GM19372 (cell line): Measurements from ENCODE around the gene KLHL1.
A peak's percentile ranks its signal among the peaks of the same experiment; 100 is the strongest.

Experiments
- ATAC-seq: cut with Tn5 transposase; IDR thresholded peaks from one replicate; pipeline ENCODE4 v1.9.1; 2021; ENCODE audit warnings: mild to moderate bottlenecking, low read depth, moderate library complexity; ENCODE audit not compliant: unreplicated experiment

KLHL1 gene

DNA sequence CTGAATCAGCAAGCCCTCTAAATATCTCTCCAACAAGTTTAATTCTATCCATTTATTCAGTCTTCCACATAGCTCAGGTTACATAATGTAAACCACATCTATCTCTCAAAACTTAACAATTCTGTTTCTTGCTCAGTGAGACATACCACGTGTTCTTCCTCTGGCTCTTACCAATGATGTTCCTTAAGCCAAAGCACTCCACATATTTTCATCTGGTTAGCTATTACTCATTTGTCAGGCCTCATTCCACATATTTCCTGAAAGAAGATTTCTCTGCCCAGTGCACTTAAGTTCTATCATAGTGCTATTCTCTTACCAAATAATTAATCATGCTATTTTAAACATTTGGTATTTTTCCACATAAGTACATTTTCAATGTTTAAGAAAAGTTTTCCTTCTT is 403.9 kb downstream of the KLHL1 start:
- no peak for ATAC-seq

DNA sequence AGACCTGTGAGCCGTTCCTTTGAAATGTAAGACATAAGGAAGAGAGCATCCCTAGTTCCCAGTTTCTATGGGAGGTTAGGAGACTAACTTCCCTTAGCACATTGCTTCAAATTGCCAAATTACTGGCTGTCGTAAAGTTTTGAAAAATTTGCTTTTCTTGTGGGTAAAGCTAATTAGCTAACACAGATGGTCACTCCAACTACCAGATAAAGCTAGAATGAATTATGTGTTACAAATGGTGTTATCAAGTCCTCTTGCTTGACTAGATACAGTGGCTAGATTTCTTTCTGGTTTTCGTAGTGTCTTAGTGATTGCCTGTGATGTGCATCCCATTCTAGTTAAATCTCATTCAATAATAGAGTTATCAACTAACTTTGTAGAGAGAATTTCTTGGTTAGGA is 417.3 kb downstream of the KLHL1 start:
- no peak for ATAC-seq

DNA sequence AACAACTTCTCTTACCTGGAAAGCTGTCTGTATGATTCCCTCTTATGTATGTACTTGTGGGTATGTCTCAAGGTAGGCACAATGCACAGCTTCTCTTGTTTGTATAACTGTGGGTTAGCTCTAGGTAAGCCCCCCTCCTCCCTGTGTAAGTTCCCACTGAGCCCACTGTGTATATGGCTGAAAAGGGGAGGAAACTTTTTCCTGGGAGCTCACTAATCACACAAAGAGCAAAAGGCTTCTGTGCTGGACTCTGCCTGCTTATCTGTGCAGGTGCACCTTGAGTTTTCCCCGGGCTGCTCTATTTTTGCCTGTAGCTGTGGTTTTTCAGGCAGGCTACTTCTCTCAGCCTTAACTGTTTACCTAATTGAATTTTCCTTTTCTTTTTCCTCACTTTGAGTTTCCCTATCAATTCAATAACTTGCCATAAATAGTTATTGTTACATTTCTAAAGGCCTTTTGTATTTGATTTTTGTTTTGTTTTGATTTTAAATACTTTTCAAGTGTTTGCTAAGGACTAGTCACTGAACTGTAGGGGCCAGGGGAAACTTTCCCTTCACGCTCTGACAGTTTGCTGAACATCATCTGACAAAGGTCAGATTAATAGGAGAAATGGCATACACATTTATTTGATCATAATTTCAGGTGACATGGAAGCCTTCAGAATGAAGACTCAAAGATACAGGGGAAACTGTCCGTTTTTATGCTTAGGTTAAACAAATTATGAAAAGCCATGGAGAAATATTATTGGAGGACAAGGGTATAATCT is 424.1 kb downstream of the KLHL1 start:
- ATAC-seq: peak; percentile 61

GRCh38 chr13:69681722-69682121 is 426.5 kb downstream of the KLHL1 start:
- no peak for ATAC-seq

DNA sequence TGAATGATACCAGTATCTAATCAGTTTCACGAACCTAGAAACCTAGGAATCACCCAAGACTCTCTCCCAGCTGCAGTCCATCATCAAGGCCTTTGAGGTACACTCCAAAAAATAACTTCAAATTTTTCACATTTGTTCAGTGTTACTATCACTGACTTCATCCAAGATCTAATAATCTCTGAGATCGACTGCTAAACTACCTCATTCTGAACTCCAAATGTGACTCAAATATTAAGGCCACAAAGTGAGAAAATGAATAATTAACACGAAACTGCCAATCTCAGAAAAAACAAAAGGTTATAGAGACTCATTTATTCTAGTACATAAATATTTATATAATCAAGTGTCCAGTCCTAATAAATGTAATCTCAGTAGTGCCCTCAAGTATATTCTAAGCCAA is 430.9 kb downstream of the KLHL1 start:
- ATAC-seq: no peak

- ATAC-seq: no peak
Observed at GRCh38 chr13:69676286-69676685, 432.0 kb downstream of the KLHL1 start.

DNA sequence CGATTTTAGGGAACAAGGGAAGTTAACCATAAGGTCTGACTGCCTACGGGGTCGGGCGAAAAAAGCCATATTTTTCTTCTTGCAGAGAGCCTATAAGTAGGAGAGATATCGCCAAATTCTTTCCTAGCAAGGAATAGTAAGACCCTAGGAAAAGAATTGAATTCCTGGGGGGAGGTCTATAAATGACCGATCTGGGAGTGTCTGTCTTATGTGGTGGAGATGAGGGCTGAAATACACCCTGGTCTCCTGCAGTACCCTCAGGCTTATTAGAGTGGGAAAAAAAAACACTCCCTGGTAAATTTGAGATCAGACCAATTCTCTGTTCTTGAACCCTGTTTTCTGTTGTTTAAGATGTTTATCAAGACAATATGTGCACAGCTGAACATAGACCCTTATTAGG is 448.1 kb downstream of the KLHL1 start:
- no peak for ATAC-seq

DNA sequence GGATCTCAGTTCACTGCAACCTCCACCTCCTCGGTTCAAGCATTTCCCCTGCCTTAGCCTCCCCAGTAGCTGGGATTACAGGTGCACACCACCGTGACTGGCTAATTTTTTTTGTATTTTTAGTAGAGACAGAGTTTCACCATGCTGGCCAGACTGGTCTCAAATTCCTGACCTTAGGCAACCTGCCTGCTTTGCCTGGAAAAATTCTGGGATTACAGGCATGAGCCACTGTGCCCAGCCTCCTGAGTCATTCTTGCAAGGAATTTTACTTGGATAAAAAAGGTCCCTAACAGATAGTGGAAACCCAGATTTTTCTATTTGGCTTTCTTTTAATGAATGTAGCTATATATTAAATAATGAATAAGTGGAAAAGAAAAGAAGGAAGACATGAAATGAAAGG is 450.6 kb downstream of the KLHL1 start:
- no peak for ATAC-seq

- ATAC-seq: no peak
Observed at GRCh38 chr13:69654392-69654791, 453.9 kb downstream of the KLHL1 start.
